RCC 7860 (cell line): Measurements from ENCODE around the gene LCN2.
A peak's percentile ranks its signal among the peaks of the same experiment; 100 is the strongest.

Experiments used
- DNase-seq: peaks from one replicate; pipeline ENCODE4 v3.0.0-alpha.2; 2015; ENCODE audit warnings: low spot score
- FAIRE-seq: peaks from 2 replicates; lab custom pipeline; 2012; peaks lifted over from hg19 to GRCh38; lab: Jason Lieb, UNC

Gene LCN2

DNA sequence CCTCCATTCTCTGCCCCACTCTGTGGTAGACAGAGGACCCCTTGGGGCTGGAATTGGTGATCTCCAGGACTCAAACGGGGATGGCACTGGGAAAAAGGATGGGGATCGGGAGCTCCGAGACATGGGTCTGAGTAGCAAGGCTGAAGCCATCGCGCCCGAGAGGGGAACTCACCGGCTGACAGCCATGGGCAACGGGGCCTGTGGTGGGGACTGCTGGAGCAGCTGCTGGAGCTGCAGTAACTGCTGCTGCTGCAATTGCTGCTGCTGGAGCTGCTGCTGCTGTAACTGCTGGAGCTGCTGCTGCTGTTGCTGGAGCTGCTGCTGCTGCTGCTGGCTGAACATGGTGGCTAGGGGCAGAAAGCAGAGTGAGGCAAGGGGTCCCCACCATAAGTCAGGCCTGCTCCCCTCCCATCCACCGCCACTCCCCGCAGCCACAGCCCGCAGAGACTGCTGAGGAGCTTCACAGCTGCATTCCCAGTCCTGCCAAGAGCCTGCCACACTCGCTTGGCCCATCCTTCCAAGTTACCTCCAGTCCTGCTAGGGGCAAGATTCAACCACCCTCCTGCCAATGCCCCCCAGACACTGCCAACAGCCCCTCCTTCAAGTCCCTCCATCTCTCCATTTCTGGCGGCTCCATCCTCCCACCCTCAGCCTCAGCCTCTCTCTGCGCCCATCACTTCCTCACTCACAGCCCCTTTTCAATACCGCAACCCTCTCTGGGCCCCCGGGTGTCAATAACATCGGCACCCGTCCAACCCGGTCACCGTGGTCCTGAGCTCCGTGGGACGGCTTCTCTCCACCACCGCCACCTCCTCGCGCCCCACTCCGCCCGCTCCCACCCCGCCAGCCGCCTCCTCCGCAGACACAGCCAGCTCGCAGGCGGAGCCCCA, 41.5 kb downstream of the LCN2 start:
- no peak for FAIRE-seq
- DNase-seq = no peak

DNA sequence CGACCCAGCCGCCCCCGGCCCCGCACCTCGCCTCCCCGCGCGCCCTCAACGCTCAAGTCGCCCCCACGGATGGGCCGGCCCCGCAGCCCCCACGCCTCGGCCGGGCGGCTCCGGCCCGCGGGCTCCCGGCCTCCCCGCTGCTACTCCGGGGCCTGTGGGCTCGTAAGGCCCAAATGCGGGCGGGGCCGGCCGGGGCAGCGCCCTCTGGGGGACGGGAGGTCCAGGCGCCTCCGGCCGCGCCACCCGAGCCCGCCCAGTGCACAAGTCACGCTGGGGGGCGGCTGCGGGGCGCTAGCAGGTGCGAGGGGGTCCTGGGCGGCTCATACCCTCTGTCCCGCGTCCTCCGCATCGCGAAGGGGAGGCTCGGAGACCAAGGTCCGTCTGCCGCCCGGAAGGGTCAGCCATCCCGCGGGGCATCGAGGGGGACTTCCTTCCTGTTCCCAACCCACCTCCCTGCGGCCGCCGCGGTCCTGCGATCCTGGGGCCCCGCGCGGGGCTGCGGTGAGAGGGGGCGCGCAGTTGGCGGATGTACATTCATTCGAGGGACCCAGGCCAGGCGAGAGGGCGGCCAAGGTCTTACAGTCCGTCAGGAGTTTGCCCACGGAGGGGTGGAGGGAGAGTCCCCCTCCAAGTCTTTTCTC, 42.3 kb downstream of the LCN2 start, which contains the start of gene CIZ1:
TSS of gene CIZ1 (minus strand) at position 167 of the 641 bp plus-strand sequence. CDS start 715 bp downstream, outside the sequence.
- FAIRE-seq = no peak
- DNase-seq = peak; percentile 38

DNA sequence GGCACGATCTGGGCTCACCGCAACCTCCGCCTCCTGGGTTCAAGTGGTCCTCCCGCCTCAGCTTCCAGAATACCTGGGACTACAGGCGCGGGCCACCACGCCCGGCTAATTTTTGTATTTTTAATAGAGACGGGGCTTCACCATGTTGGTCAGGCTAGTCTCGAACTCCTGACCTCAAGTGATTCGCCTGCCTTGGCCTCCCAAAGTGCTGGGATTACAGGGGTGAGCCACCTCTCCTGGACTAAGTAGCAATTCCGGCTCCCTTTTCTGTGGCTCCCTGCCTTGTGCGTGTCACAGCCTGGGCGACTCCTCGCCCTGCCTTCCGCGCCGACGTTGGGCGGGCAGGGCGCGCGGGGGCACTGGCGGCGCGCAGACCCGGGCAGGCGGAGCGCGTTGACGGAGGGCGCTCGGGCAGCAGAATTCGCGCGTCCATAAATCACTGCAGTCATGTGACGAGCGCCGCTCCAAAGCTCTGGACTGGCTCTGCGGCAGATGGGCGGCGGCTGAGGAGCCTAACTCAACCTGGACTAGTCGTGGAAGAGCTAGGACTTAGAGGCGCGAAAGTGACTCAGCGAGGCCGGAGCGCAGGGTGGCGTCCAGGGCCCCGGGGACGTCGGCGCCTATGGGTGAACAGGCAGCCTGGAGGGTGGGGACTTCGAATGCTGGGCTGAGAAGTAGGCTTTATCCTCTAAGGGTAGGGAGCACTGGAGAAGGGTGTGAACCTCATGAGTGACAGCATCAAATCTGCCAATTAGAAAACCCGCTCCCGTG, 43.5 kb downstream of the LCN2 start:
- no peak for FAIRE-seq
- DNase-seq = no peak

DNA sequence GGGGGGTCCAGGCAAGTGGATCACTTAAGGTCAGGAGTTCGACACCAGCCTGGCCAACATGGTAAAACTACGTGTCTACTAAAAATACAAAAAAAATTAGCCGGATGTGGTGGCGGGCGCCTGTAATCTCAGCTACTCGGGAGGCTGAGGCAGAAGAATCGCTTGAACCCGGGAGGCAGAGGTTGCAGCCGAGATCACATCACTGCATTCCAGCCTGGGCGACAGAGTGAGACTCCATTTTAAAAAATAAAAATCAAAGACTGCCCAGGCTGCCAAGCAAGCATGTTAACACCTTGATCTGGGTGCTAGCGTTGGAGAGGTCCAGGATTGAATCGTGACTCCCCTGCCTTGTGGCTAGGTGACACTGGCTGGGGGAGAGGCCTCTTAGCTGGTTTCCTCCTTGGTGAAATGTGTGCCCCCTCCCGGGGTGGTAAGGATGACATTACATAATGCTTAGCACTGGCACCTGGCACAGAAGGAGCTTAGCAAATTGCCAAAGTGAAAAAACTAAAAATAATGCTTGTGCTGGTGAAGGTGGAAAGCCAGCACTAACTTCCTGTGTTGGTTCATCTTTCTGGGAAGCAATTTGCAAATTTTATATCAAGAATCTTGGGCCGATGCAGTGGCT, 44.3 kb downstream of the LCN2 start:
- FAIRE-seq = no peak
- no peak for DNase-seq

DNA sequence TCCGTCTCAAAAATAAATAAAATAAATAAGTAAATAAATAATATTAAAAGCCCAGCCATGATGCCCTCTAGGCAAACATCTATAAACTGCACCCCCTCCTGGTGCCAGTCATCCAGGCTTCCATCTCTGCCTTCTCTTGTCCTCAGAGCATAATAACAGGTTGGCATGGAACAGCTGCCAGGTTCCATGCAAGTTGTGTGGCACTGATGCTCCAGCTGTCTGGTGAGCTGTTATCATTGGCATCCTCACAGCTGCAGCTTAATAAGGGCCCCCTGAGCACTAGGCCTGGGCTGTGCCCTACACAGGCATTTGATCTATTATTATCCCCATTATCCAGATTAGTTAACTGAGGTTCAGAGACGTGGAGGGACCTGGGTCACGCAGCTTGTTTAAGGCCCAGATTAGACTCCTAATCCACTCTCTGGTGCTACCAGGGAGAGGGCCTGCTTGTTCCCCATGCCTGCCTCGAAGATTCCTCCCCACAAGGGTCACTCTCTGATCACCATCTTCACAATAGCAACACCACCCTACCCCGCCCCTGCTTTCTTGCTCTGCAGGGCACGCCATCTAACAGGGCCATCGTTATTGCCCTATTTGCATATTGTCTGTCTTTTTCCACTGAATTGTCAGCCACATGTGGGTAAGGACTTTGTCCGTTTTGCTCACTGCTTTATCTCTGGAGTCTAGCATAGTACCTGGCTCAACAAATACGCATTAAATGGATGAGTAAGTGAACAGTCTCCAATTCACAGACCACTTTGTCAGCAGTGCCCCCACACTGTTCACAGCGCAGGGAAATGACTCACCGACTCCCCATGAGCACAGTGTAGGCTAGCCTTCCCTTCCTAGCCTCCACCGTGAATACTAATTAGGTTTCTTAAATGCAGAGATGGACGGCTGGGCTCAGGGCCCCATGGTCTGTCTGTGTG, 52.5 kb downstream of the LCN2 start:
- no peak for DNase-seq
- no peak for FAIRE-seq

DNA sequence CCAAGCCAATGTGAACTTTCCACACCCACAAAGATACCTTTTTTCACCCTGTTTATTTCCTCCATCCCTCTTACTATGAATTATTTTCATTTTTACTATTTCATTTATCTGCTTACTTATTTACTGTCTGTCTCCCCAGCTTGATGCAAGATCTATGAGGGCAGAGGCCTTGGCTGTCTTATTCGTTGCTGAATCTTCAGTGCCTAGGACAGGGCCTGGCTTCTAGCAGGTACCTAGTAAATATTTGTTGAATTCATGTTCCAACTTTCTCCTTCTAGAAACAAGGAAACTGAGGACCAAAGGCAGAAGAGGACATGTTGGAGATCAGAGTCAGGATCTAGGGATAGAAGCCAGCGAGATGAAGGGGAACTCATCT, 53.4 kb downstream of the LCN2 start:
- no peak for FAIRE-seq
- DNase-seq = no peak
